Liver (tissue), 3 donors: ENCODE results near the gene C1QTNF4.

Experiments
- EGR1 ChIP-seq, 2 donors: IDR thresholded peaks; 2 replicates each; pipeline ENCODE4 v1.6.1; 2016 to 2018; ENCODE audit warnings: antibody characterized with exemption in 2 of 2, low read depth in 2 of 2
- GABPA ChIP-seq, 2 donors: IDR thresholded peaks in 1 of 2; conservative IDR thresholded peaks in 1 of 2; 2 replicates each; pipeline ENCODE4 v1.6.1; 2016; ENCODE audit warnings: antibody characterized with exemption in 2 of 2, mild to moderate bottlenecking in 1 of 2, moderate library complexity in 1 of 2
- HNF4G ChIP-seq: IDR thresholded peaks from 2 replicates; pipeline ENCODE4 v1.6.1; 2016; ENCODE audit warnings: antibody characterized with exemption
- JUND ChIP-seq, 2 donors: IDR thresholded peaks; 2 replicates each; pipeline ENCODE4 v1.6.1; 2016; ENCODE audit warnings: antibody characterized with exemption in 2 of 2
- RAD21 ChIP-seq, 2 donors: IDR thresholded peaks; 2 replicates each; pipeline ENCODE4 v1.6.1; 2016; ENCODE audit warnings: antibody characterized with exemption in 2 of 2, mild to moderate bottlenecking in 2 of 2
- RXRA ChIP-seq, 2 donors: IDR thresholded peaks; 2 replicates each; pipeline ENCODE4 v1.6.1; 2017 to 2018; ENCODE audit warnings: antibody characterized with exemption in 2 of 2, mild to moderate bottlenecking in 1 of 2
- SP1 ChIP-seq: IDR thresholded peaks from 2 replicates; pipeline ENCODE4 v1.6.1; 2018; ENCODE audit warnings: antibody characterized with exemption, mild to moderate bottlenecking
- TAF1 ChIP-seq: conservative IDR thresholded peaks from 2 replicates; pipeline ENCODE4 v1.6.1; 2016; ENCODE audit warnings: antibody characterized with exemption, mild to moderate bottlenecking
- YY1 ChIP-seq: IDR thresholded peaks from 2 replicates; pipeline ENCODE4 v1.6.1; 2016; ENCODE audit warnings: antibody characterized with exemption, mild to moderate bottlenecking
- TF ChIP-seq, protein P1 (sequence below): fragments of 150-350 bp; IDR thresholded peaks from 2 replicates; pipeline ENCODE4 v1.5.1; 2017; ENCODE audit warnings: improper control_type of control experiment, low read depth, low read length; ENCODE audit not compliant: missing input control
- TF ChIP-seq, protein P2 (sequence below): IDR thresholded peaks from 2 replicates; pipeline ENCODE4 v1.6.1; 2016; ENCODE audit warnings: antibody characterized with exemption
- TF ChIP-seq, protein P3 (sequence below): IDR thresholded peaks from 2 replicates; pipeline ENCODE4 v1.6.1; 2016; ENCODE audit warnings: antibody characterized with exemption, mild to moderate bottlenecking
- TF ChIP-seq, protein P4 (sequence below): IDR thresholded peaks from 2 replicates; pipeline ENCODE4 v1.6.1; 2016; ENCODE audit warnings: antibody characterized with exemption
- TF ChIP-seq, protein P5 (sequence below): IDR thresholded peaks from 2 replicates; pipeline ENCODE4 v1.6.1; 2016; ENCODE audit warnings: antibody characterized with exemption
- donor health status: healthy.
- donor health status: healthy.

DNA sequence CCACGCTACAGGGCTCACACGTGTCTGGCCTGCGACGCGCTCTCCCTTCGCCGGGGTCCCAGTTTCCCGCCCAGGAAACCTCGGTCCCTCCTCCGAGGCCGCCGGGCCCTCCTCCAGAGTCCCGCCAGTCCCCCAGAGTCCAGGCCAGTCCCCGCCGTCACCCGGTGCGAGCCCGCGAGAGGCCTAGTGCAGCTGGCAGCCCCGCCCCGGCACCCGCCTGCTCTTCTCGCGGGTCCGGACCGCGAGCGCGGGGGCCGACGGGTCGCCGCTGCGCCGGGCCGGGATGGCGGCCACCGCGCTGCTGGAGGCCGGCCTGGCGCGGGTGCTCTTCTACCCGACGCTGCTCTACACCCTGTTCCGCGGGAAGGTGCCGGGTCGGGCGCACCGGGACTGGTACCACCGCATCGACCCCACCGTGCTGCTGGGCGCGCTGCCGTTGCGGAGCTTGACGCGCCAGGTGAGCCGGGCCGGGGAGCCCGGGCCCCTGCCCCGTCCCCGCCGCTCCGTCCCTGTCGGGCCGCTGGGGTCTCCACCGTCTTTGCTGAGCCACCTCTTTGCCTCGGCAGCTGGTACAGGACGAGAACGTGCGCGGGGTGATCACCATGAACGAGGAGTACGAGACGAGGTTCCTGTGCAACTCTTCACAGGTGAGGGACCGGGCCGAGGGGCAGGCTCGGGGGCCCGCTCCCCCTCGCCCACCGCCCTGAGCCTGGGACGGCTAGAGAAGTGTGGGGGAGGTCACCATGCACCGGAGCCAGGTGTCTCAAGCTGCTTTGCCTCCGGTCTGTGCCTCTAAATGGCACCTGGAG is 28.7 kb downstream of the C1QTNF4 start, which contains the start of gene PTPMT1:
- TF ChIP-seq HNF4G, result no peak
- TF ChIP-seq RAD21 (IDR thresholded peaks at IDR 0.05), result no peak
- TF ChIP-seq, protein P1, sequence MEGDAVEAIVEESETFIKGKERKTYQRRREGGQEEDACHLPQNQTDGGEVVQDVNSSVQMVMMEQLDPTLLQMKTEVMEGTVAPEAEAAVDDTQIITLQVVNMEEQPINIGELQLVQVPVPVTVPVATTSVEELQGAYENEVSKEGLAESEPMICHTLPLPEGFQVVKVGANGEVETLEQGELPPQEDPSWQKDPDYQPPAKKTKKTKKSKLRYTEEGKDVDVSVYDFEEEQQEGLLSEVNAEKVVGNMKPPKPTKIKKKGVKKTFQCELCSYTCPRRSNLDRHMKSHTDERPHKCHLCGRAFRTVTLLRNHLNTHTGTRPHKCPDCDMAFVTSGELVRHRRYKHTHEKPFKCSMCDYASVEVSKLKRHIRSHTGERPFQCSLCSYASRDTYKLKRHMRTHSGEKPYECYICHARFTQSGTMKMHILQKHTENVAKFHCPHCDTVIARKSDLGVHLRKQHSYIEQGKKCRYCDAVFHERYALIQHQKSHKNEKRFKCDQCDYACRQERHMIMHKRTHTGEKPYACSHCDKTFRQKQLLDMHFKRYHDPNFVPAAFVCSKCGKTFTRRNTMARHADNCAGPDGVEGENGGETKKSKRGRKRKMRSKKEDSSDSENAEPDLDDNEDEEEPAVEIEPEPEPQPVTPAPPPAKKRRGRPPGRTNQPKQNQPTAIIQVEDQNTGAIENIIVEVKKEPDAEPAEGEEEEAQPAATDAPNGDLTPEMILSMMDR, result no peak
- no peak for TF ChIP-seq YY1
- TF ChIP-seq EGR1 (IDR thresholded peaks at IDR 0.05; ENCODE audit: low read depth in 2 of 2), result no peak
- no peak for TF ChIP-seq SP1
- no peak for TF ChIP-seq JUND (IDR thresholded peaks at IDR 0.05)
- TF ChIP-seq, protein P2, sequence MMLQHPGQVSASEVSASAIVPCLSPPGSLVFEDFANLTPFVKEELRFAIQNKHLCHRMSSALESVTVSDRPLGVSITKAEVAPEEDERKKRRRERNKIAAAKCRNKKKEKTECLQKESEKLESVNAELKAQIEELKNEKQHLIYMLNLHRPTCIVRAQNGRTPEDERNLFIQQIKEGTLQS, result no peak
- TF ChIP-seq TAF1, result no peak
- TF ChIP-seq, protein P3, sequence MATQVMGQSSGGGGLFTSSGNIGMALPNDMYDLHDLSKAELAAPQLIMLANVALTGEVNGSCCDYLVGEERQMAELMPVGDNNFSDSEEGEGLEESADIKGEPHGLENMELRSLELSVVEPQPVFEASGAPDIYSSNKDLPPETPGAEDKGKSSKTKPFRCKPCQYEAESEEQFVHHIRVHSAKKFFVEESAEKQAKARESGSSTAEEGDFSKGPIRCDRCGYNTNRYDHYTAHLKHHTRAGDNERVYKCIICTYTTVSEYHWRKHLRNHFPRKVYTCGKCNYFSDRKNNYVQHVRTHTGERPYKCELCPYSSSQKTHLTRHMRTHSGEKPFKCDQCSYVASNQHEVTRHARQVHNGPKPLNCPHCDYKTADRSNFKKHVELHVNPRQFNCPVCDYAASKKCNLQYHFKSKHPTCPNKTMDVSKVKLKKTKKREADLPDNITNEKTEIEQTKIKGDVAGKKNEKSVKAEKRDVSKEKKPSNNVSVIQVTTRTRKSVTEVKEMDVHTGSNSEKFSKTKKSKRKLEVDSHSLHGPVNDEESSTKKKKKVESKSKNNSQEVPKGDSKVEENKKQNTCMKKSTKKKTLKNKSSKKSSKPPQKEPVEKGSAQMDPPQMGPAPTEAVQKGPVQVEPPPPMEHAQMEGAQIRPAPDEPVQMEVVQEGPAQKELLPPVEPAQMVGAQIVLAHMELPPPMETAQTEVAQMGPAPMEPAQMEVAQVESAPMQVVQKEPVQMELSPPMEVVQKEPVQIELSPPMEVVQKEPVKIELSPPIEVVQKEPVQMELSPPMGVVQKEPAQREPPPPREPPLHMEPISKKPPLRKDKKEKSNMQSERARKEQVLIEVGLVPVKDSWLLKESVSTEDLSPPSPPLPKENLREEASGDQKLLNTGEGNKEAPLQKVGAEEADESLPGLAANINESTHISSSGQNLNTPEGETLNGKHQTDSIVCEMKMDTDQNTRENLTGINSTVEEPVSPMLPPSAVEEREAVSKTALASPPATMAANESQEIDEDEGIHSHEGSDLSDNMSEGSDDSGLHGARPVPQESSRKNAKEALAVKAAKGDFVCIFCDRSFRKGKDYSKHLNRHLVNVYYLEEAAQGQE, result no peak
- TF ChIP-seq, protein P4, sequence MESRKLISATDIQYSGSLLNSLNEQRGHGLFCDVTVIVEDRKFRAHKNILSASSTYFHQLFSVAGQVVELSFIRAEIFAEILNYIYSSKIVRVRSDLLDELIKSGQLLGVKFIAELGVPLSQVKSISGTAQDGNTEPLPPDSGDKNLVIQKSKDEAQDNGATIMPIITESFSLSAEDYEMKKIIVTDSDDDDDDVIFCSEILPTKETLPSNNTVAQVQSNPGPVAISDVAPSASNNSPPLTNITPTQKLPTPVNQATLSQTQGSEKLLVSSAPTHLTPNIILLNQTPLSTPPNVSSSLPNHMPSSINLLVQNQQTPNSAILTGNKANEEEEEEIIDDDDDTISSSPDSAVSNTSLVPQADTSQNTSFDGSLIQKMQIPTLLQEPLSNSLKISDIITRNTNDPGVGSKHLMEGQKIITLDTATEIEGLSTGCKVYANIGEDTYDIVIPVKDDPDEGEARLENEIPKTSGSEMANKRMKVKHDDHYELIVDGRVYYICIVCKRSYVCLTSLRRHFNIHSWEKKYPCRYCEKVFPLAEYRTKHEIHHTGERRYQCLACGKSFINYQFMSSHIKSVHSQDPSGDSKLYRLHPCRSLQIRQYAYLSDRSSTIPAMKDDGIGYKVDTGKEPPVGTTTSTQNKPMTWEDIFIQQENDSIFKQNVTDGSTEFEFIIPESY, result peak; percentile 45
- no peak for TF ChIP-seq GABPA (IDR thresholded peaks at IDR 0.05 in 1 of 2, conservative IDR thresholded peaks at IDR 0.05 in 1 of 2)
- no peak for TF ChIP-seq RXRA (IDR thresholded peaks at IDR 0.05)
- TF ChIP-seq, protein P5, sequence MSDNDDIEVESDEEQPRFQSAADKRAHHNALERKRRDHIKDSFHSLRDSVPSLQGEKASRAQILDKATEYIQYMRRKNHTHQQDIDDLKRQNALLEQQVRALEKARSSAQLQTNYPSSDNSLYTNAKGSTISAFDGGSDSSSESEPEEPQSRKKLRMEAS, result no peak
